ENCODE measurements around the gene PLD6.

- TF ChIP-seq, protein P1, sequence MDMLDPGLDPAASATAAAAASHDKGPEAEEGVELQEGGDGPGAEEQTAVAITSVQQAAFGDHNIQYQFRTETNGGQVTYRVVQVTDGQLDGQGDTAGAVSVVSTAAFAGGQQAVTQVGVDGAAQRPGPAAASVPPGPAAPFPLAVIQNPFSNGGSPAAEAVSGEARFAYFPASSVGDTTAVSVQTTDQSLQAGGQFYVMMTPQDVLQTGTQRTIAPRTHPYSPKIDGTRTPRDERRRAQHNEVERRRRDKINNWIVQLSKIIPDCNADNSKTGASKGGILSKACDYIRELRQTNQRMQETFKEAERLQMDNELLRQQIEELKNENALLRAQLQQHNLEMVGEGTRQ (IDR thresholded peaks at IDR 0.05; ENCODE audit: borderline replicate concordance, low read depth, low read length) = no peak
- no peak for TF ChIP-seq ZNF217 (IDR thresholded peaks at IDR 0.05)
- TF ChIP-seq CREM (IDR thresholded peaks at IDR 0.05; ENCODE audit: low read depth) = no peak
- no peak for TF ChIP-seq REST (IDR thresholded peaks at IDR 0.05; ENCODE audit: low read depth, low read length)
- no peak for TF ChIP-seq ZNF24 (IDR thresholded peaks at IDR 0.05)
- TF ChIP-seq ZNF274 (IDR thresholded peaks at IDR 0.05; ENCODE audit: insufficient read depth, insufficient read length) = no peak
Observed at GRCh38 chr17:17170346-17170985, 35.7 kb downstream of the PLD6 start.

Measured in GM12878 (cell line).